ENCODE data around the gene TP63.

DNA sequence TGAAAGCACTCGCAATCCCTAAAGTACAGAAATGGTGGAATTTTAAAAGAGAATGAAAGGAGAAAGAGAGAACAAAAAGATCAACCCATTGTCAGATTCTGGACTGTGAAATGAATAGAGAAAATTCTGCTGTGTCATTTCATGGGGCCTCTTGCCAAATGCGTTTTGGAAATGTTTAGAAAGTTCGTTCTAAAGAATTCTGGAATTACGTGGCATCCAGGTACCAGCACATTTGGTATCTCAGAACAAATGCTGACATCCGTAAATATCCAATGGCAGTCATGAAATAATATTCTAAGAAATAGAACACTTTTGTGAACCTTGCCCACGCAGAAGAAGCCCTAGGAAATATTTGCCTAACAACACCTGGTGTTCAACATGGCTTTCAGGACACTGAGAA lies 270.3 kb downstream of the TP63 start:
- TF ChIP-seq ZNF274 (IDR thresholded peaks at IDR 0.05; ENCODE audit: low read depth, low read length), result no peak
- TF ChIP-seq SUZ12 (IDR thresholded peaks at IDR 0.05; ENCODE audit: extremely low read depth, insufficient read depth, insufficient read length), result no peak
- TF ChIP-seq YY1 (IDR thresholded peaks at IDR 0.05; ENCODE audit: insufficient read depth, insufficient read length), result no peak
